Activated CD4-positive, CD25-positive, alpha-beta regulatory T cell treated with anti-CD3 and anti-CD28 coated beads, Interleukin-2, amount 50 U/mL, for 72 hours (primary cell): ENCODE data around the gene ATOH1.

Experiments used
- DNase-seq: peaks from one replicate; pipeline ENCODE4 v3.0.0; 2021

ATOH1 gene

GRCh38 chr4:93835929-93836328 is 7.4 kb downstream of the ATOH1 start:
- no peak for DNase-seq

GRCh38 chr4:93839704-93840103 is 11.2 kb downstream of the ATOH1 start:
- no peak for DNase-seq

GRCh38 chr4:93841803-93842345 is 13.3 kb downstream of the ATOH1 start:
- DNase-seq: no peak

DNA sequence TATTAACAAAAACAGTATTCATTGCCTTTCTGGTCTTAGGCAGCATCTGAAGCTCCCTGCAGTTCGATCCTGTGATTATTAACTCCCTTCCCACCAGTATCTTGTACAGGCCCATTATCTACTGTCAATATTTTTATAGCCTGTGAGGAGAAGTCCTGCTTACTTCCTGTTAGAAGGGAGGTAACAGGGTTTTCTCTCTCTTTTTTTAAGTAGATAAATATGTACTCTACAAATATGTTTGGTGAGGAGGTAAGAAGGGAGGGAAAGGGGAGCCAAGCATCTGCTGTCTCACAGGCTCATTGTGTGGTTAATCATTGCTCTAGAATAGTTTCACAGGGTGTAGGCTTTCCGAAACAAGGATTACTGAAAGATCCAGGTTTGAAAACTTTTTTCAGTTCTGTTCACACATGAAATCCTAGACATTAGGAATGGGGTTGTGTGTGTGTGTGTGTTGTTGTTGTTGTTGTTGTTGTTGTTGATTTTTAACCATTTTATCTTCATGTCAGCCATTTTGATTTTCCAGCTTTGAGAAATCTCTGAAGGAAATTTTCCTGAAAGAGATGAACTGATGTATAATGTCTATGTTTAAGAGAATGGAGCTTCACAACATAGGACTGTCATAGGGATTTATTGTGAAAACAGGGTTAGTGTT is 14.2 kb downstream of the ATOH1 start:
- no peak for DNase-seq

DNA sequence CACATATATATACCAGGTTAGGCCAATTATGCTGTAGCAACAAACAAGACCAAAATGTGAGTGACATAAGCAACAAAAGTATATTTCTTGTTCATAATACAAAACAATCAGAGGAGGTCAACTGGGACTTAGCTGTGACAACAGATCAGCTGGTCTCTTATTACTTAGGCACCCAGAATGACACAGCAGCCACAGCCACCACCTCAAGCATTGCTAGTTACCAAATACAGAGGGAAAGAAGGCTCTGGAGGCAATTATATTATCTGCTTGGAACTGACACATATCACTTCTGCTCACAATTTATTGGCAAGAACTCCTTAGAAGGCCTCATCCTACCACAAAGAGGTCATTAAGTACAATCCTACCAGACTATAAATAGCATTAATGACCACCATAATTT is 15.2 kb downstream of the ATOH1 start:
- no peak for DNase-seq

DNA sequence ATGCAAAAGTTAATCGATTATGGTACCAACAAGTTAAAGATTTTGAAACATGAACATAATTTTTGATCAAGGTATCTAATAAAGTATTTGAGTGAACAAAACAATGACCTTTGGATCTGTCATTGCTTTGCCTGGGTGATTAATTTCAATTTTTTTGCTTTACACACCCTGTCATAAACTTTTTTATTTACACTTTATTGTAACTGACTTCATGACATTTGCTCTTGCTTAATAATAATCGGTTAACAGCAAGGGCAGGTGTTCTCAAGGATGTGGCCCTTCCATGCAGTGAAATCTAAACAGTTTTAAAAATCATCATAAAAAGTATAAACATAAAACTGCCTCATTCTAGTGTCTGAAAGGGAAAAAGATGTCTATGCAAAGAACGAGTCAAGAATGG is 24.1 kb downstream of the ATOH1 start:
- no peak for DNase-seq

DNA sequence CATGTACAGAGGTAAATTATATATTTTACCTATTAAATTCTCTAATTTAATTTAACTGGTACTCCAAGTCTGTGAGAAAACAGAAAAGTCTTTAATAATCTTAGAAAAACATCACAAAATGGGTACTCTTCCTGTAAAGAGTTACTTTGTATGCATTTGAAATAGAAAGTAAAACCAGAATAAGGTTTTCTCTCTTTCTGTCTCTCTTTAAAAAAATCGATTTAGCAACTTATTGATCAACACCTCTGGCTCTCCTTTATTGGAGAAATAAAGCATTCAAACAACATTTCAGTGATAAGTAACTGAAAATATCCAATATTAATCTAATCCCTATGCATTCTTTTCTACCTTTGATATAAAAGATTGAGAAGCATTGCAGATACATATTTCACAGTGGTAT is 27.4 kb downstream of the ATOH1 start:
- no peak for DNase-seq

DNA sequence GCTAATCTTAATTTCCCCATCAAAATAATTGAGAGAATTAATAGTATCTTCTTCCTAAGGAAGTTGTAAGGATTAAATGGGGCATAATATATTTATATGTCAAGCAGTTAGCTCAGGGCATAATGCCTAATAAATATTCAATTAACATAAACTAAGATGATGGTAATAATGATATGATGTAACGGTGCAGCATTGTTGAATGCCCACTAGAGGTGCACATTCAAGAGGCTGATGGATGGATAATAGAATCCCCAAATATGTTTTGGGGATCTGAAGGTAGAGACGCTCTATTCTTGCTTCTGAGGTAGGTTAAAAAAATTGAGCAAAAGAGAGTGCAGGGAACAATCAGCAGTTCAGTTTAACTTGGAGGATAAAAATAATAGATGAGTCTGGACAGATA is 37.1 kb downstream of the ATOH1 start:
- DNase-seq: no peak

DNA sequence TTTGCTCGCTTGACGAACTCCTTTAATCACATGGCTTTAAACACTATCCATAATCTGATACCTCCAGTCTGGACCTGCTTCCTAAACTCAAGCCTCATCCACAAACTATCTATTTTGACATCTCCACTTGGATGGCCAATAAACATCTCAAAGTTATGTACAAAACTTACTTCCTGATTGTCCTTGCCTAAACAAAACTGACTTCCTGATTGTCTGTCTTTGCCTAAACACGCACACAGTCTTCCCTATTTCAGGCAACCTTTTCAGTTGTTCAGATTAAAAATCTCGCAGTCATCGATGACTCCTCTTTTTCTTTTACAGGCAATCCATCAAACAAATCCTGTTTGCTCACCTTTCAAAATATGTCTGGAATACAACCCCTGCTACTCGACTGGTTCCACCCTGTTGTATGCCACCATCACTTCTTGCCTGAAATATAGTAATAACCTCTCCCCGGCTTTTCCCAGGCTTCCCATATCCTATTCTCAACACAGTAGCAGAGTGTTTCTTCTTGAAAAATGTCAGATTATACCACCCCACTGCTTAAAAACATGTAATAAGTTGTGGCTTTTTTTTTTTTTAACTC is 39.0 kb downstream of the ATOH1 start:
- no peak for DNase-seq

DNA sequence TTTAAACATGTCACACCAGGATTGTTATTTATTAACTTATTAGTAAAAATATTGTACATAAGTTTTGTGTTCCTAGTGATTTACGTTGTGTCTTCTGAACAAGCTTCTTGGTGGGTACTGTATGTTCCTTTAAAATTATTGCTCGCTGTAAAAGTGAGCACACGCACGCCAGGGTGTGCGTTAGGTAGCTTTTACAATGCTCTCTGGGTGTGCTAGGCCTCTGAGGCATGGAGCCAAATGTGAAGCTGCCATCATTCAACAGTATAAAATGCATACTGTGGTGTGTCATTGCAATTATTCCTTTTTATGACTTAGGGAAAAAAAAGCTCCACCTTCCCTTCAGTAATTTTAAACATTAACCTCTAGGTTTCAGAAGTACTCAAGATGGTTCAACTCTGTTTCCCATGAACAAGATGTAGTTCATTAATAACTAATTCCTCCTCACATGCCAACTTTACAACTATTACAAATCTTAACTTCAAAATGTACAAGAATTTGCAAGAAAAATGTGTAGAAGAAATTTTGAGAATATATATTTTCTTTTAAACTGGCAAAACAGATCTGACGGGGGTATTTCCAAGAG is 42.4 kb downstream of the ATOH1 start:
- DNase-seq: no peak

DNA sequence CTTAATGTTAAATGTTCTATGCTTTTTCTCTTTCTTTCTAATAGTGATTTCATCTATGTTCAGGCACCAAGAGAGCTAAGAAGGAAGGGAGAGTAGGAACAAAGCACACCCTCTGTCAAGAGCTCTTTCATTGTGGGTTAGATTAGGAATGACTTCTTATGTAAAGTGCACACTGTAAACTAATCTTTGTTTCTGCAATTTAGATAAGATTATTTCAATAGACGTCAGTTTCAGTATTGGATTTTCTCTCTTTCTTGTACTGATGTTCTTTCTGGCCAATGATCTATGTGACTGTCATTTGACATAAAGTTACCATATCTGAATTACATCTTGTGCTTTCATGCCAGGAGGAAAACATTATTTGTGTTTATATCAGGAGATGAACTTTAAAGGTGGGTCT is 48.2 kb downstream of the ATOH1 start:
- no peak for DNase-seq

GRCh38 chr4:93878566-93878965 is 50.0 kb downstream of the ATOH1 start:
- DNase-seq: no peak

GRCh38 chr4:93879919-93880318 is 51.4 kb downstream of the ATOH1 start:
- no peak for DNase-seq
